Common myeloid progenitor, CD34-positive (primary cell): ENCODE measurements around the gene PTF1A.

Source experiments
- CTCF ChIA-PET: fragments of 350-600 bp; sonication (Branson Sonifier 250); formaldehyde crosslinking; loops from one replicate; lab custom pipeline; 2021; ENCODE audit warnings: antibody characterized with exemption; lab: Charles Lee
- POLR2A ChIA-PET: fragments of 350-600 bp; sonication (Branson Sonifier 250); formaldehyde crosslinking; loops from one replicate; lab custom pipeline; 2021; ENCODE audit warnings: antibody characterized with exemption; lab: Charles Lee
- DNase-seq, 3 donors: peaks; one replicate each; pipeline versions ENCODE4 v3.0.0 to v3.0.0-alpha.2; 2013
- H3K27ac ChIP-seq, 2 experiments: 1 replicate in 1 of 2; 2 replicates in 1 of 2; pipeline ENCODE4 v1.7.0; 2013; ENCODE audit warnings: inconsistent platforms in 2 of 2, low read length in 2 of 2, mild to moderate bottlenecking in 2 of 2, low read depth in 1 of 2, moderate library complexity in 1 of 2; ENCODE audit not compliant: severe bottlenecking in 2 of 2, insufficient read depth in 1 of 2, poor library complexity in 1 of 2
- H3K27me3 ChIP-seq, 5 experiments: replicated peaks in 2 of 5; 1 replicate in 3 of 5; 2 replicates in 2 of 5; pipeline versions ENCODE4 v1.6.1 to v1.7.0; 2013; ENCODE audit warnings: low read length in 4 of 5, mild to moderate bottlenecking in 2 of 5, moderate library complexity in 2 of 5, inconsistent platforms in 1 of 5; ENCODE audit not compliant: insufficient read depth in 5 of 5, control insufficient read depth in 4 of 5
- H3K36me3 ChIP-seq, 4 experiments: 1 replicate in 2 of 4; 2 replicates in 2 of 4; pipeline versions ENCODE4 v1.6.1 to v1.7.0; 2013; ENCODE audit warnings: low read length in 3 of 4, control low read depth in 1 of 4, mild to moderate bottlenecking in 1 of 4; ENCODE audit not compliant: control insufficient read depth in 4 of 4, insufficient read depth in 4 of 4
- H3K4me1 ChIP-seq, 4 experiments: 1 replicate in 3 of 4; 2 replicates in 1 of 4; pipeline versions ENCODE4 v1.6.1 to v1.7.1; 2013; ENCODE audit warnings: low read length in 3 of 4, mild to moderate bottlenecking in 3 of 4, control low read depth in 1 of 4, inconsistent platforms in 1 of 4, moderate library complexity in 1 of 4; ENCODE audit not compliant: control insufficient read depth in 4 of 4, insufficient read depth in 4 of 4; ENCODE audit errors: control extremely low read depth in 1 of 4
- H3K4me3 ChIP-seq, 7 experiments: 1 replicate in 4 of 7; 2 replicates in 3 of 7; pipeline versions ENCODE4 v1.5.1 to v1.7.0; 2013; ENCODE audit warnings: mild to moderate bottlenecking in 7 of 7, low read length in 6 of 7, moderate library complexity in 6 of 7, inconsistent platforms in 2 of 7, low read depth in 2 of 7, control low read depth in 1 of 7; ENCODE audit not compliant: insufficient read depth in 4 of 7, control insufficient read depth in 1 of 7; ENCODE audit errors: extremely low read depth in 1 of 7
- H3K9me3 ChIP-seq, 5 experiments: 1 replicate in 4 of 5; 2 replicates in 1 of 5; pipeline versions ENCODE4 v1.6.1 to v1.7.1; 2013; ENCODE audit warnings: low read length in 4 of 5, mild to moderate bottlenecking in 2 of 5, inconsistent platforms in 1 of 5, low read depth in 1 of 5, moderate library complexity in 1 of 5; ENCODE audit not compliant: control insufficient read depth in 4 of 5, insufficient read depth in 2 of 5; ENCODE audit errors: control extremely low read depth in 1 of 5
- WGBS: methylation state at CpG from one replicate; pipeline ENCODE4 v1.1.5; 2013; ENCODE audit not compliant: insufficient coverage; 5-methylcytosine and 5-hydroxymethylcytosine counted together

Gene PTF1A

GRCh38 chr10:23172429-23173213 is 19.5 kb upstream of the PTF1A start:
- H3K4me3 ChIP-seq, result peak overlapping the region in 1 of 7 experiments; percentile 34
- H3K9me3 ChIP-seq, result peaks cover 0 to 2% (median 0%) of the 10 kb centered on the region in 5 experiments
- peaks cover 0 to 12% (median 5%) of the 10 kb centered on the region in 4 experiments for H3K4me1 ChIP-seq
- no peak for DNase-seq
- ChIA-PET CTCF (interaction anchor here (1.4 kb wide), 1 partner anchor 15 kb away, joined by 3 read pairs; no protein-coding TSS in a partner anchor), POLR2A (no interaction called here)
- no peak overlapping the region for H3K27ac ChIP-seq
- 3% methylated on average over 26 of the region's 41 CpGs for WGBS
- peaks cover 14 to 96% (median 49%) of the 10 kb centered on the region in 5 experiments for H3K27me3 ChIP-seq
- H3K36me3 ChIP-seq, result no peaks in the 10 kb centered on the region

GRCh38 chr10:23173214-23174073 is 18.7 kb upstream of the PTF1A start:
- ChIA-PET CTCF (no interaction called here), POLR2A (no interaction called here)
- Histone ChIP-seq H3K4me1 (peaks cover 0 to 12% (median 5%) of the 10 kb centered on the region in 4 experiments), H3K9me3 (peaks cover 0 to 2% (median 0%) of the 10 kb centered on the region in 5 experiments), H3K4me3 (peak overlapping the region in 3 of 7 experiments; percentile 26 to 50 (median 36)), H3K27me3 (peaks cover 11 to 98% (median 53%) of the 10 kb centered on the region in 5 experiments), H3K27ac (no peak overlapping the region), H3K36me3 (no peaks in the 10 kb centered on the region)
- WGBS, result 1% methylated on average over 75 of the region's 82 CpGs
- no peak for DNase-seq

GRCh38 chr10:23174074-23174976 is 17.8 kb upstream of the PTF1A start:
- Histone ChIP-seq H3K4me1 (peaks cover 0 to 12% (median 5%) of the 10 kb centered on the region in 4 experiments), H3K4me3 (peak overlapping the region in 3 of 7 experiments; percentile 4 to 50 (median 26)), H3K27ac (no peak overlapping the region), H3K36me3 (no peaks in the 10 kb centered on the region), H3K9me3 (peaks cover 0 to 2% (median 0%) of the 10 kb centered on the region in 5 experiments), H3K27me3 (peaks cover 17 to 98% (median 47%) of the 10 kb centered on the region in 5 experiments)
- 4% methylated on average over 75 of the region's 88 CpGs for WGBS
- POLR2A ChIA-PET, result no interaction called here
- CTCF ChIA-PET, result no interaction called here
- DNase-seq, result no peak

GRCh38 chr10:23174977-23175512 is 17.1 kb upstream of the PTF1A start:
- no peak overlapping the region for H3K4me3 ChIP-seq
- H3K9me3 ChIP-seq, result peaks cover 0 to 2% (median 0%) of the 10 kb centered on the region in 5 experiments
- H3K36me3 ChIP-seq, result no peaks in the 10 kb centered on the region
- H3K27me3 ChIP-seq, result peaks cover 17 to 99% (median 49%) of the 10 kb centered on the region in 5 experiments
- POLR2A ChIA-PET, result no interaction called here
- no peak for DNase-seq
- CTCF ChIA-PET, result no interaction called here
- WGBS, result 21% methylated on average over 12 of the region's 14 CpGs
- peaks cover 0 to 12% (median 5%) of the 10 kb centered on the region in 4 experiments for H3K4me1 ChIP-seq
- no peak overlapping the region for H3K27ac ChIP-seq

- no peak overlapping the region for H3K27ac ChIP-seq
- peaks cover 20 to 86% (median 32%) of the 10 kb centered on the region in 5 experiments for H3K27me3 ChIP-seq
- CTCF ChIA-PET, result interaction anchor here (1.3 kb wide), 1 partner anchor 29 kb away, joined by 3 read pairs; no protein-coding TSS in a partner anchor
- no peak overlapping the region for H3K4me3 ChIP-seq
- H3K9me3 ChIP-seq, result no peaks in the 10 kb centered on the region
- no peaks in the 10 kb centered on the region for H3K36me3 ChIP-seq
- 68% methylated on average over 5 of the region's 7 CpGs for WGBS
- POLR2A ChIA-PET, result no interaction called here
- H3K4me1 ChIP-seq, result peaks cover 0 to 1% (median 0%) of the 10 kb centered on the region in 4 experiments
- no peak for DNase-seq
These were observed 5.9 kb upstream of the PTF1A start for GRCh38 chr10:23186178-23186577.

- ChIA-PET POLR2A (interaction anchor here (0.6 kb wide), 1 partner anchor 1734 kb away, joined by 3 read pairs; no protein-coding TSS in a partner anchor), CTCF (interaction anchor here (2.4 kb wide), 1 partner anchor 29 kb away, joined by 9 read pairs; no protein-coding TSS in a partner anchor)
- 38% methylated on average over 5 of the region's 5 CpGs for WGBS
- H3K4me1 ChIP-seq, result peaks cover 0 to 4% (median under 1%) of the 10 kb centered on the region in 4 experiments
- no peaks in the 10 kb centered on the region for H3K36me3 ChIP-seq
- no peak overlapping the region for H3K27ac ChIP-seq
- no peak overlapping the region for H3K4me3 ChIP-seq
- peaks cover 22 to 87% (median 30%) of the 10 kb centered on the region in 5 experiments for H3K27me3 ChIP-seq
- DNase-seq, result no peak
- no peaks in the 10 kb centered on the region for H3K9me3 ChIP-seq
These were observed 5.4 kb upstream of the PTF1A start for GRCh38 chr10:23186697-23187096.
